GM19023 (cell line): ENCODE results near the gene FAM161B.

Experiments used
- ATAC-seq: cut with Tn5 transposase; IDR thresholded peaks from one replicate; pipeline ENCODE4 v1.9.1; 2021; ENCODE audit warnings: mild to moderate bottlenecking, moderate library complexity; ENCODE audit not compliant: unreplicated experiment

The FAM161B gene

DNA sequence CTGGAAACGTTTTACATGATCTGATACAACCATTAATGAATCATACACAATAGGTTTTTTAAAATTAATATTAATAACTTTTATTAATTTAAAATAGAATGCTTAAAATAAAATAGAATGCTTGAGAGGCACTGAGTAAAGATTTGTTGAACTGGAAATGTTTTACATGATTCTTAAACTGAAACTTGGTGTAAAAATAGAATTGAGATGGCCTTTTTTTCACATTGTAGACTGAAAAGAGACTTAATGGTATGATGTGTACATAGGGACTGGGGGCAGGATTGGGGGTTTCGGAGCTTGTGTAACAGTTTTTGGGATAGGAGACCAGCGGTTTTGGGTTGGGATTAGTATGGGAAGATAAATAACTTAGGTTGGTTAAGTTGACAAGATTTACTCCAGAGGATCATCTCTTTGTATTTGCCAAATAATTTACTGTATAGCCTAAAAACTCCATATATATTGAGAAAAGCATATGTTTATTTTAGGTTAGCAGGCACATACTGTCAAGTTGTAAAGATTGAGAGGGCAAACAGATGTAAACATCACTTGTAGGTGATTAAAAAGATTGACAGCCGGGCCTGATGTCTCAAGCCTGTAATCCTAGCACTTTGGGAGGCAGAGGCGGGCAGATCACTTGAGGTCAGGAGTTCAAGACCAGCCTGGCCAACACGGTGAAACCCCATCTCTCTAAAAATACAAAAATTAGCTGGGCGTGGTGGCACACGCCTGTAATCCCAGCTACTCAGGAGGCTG lies 65.3 kb downstream of the FAM161B start:
- no peak for ATAC-seq
